Astrocyte of the cerebellum (primary cell): ENCODE results near the gene MON1B.

Experiments
- DNase-seq: peaks from one replicate; pipeline ENCODE4 v3.0.0-alpha.2; 2011; ENCODE audit warnings: low read depth
- H3K4me3 ChIP-seq: 2 replicates; pipeline ENCODE4 v1.5.1; 2011; ENCODE audit warnings: mild to moderate bottlenecking, low read depth, low read length, moderate library complexity
- in situ Hi-C: cut with HindIII; loops from 2 replicates; pipeline ENCODE4 v1.10.0; 2017; ENCODE audit warnings: low sequenced_read_pairs
- TF ChIP-seq, protein P1 (sequence below): IDR thresholded peaks from 2 replicates; pipeline ENCODE4 v1.5.1; 2012; ENCODE audit warnings: low read length, low read depth, moderate library complexity, mild to moderate bottlenecking; ENCODE audit errors: missing control alignments

The MON1B gene

DNA sequence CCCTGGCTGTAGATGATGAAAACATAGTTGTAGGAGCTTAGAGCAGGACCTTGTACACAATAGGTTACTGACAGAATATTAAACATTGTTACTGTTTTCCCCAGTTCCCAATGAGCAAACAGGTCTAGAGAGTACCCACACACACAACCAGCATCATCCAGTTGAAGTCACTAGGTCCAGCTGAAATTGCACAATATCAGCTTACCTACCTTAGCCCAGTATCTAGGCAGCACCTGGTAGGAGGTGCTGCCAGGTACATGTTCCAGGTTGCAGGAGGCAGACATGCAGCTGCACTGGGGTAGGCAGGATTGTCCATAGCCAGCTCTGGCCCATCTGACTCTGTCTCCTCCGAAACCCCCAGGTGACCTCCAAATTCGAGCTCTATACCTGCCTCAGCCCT lies 6.8 kb downstream of the MON1B start:
- H3K4me3 ChIP-seq, result no peak overlapping the region
- DNase-seq, result no peak
- TF ChIP-seq, protein P1, sequence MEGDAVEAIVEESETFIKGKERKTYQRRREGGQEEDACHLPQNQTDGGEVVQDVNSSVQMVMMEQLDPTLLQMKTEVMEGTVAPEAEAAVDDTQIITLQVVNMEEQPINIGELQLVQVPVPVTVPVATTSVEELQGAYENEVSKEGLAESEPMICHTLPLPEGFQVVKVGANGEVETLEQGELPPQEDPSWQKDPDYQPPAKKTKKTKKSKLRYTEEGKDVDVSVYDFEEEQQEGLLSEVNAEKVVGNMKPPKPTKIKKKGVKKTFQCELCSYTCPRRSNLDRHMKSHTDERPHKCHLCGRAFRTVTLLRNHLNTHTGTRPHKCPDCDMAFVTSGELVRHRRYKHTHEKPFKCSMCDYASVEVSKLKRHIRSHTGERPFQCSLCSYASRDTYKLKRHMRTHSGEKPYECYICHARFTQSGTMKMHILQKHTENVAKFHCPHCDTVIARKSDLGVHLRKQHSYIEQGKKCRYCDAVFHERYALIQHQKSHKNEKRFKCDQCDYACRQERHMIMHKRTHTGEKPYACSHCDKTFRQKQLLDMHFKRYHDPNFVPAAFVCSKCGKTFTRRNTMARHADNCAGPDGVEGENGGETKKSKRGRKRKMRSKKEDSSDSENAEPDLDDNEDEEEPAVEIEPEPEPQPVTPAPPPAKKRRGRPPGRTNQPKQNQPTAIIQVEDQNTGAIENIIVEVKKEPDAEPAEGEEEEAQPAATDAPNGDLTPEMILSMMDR, result no peak
- in situ Hi-C loops, result no loop called here

DNA sequence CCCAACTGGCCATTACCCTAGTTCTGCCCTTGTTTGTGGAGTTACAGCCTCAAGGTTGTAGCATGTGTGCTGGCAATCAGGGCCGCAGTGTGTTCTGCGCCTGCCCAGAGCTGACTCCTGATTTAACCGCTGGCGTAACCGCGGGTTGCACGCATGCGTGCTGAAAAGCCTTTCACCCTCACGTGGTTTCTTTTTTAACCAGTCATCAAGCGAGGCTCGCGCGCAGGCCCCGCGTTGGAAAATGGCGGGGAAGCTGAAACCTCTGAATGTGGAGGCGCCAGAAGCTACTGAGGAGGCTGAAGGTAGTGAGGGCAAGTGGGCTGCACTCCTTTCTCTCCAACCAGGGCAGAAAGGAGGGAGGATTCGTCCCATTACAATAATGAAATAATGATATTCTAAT lies 8.2 kb downstream of the MON1B start, which contains the start of gene SYCE1L:
Gene SYCE1L, plus strand, starts transcription at position 198 of the 400 bp plus-strand sequence. Its CDS starts 44 bp downstream, at position 242.
- in situ Hi-C loops, result no loop called here
- no peak for DNase-seq
- TF ChIP-seq, protein P1, result no peak
- no peak within 1 kb of the TSS for H3K4me3 ChIP-seq

DNA sequence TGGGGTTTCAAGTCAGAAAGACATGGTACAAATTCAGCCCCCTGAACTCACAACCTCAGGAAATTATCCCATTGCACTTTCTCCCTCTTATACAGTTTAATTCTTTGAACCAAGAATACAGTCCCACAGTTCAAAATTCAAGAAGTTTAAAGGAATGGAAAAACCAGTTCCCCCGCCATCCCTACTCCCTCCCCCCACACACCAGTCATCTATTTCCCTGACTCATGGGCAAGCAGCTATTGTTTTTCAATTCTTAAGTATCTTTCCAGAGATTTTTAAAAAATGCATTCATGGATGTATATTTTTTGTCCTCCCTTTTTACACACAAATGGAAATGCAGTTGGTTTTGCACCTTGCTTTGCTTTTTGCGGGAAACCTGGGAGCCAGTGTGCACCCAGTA lies 15.5 kb downstream of the MON1B start:
- H3K4me3 ChIP-seq, result no peak overlapping the region
- TF ChIP-seq, protein P1, result no peak
- DNase-seq, result no peak
- in situ Hi-C loops, result no loop called here

DNA sequence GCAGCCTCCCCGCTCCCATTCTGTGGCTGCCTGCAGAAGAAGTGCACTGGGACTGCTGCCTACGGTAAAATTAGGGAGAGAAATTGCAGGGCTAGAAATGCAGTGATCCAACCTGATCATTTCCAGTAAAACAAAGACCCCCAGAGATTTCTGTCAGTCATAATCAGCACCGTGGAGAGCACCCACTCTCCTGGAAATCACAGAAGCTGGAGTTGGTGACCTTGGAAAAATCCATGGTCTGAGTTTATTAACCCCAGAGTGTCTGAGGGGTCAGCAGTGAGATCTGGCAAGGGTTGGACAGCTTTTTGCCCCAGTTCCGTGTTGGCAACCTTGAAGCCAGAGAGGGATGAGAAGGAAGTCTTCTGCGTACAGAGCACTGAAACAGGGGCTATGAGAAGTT lies 16.0 kb downstream of the MON1B start:
- DNase-seq, result no peak
- in situ Hi-C loops, result no loop called here
- TF ChIP-seq, protein P1, result no peak
- no peak overlapping the region for H3K4me3 ChIP-seq

DNA sequence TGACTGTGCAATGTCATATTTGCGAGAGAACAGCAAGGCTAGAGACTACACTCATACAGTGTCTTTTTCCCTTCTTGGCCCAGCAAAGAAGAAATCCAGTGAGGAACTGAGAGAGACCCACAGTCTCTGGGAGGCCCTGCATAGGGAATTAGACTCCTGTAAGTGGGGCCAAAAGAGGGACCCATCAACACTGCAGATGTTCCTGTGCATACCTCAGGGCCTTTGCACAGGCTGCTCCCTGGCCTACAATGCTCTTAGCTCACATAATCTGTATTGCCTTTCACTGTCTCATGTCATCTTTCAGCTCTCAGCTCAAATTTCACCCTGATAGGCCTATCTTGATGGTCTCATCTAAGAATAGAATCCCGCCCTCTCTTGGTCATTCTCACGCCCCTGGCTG lies 17.4 kb downstream of the MON1B start:
- H3K4me3 ChIP-seq, result no peak overlapping the region
- TF ChIP-seq, protein P1, result no peak
- no peak for DNase-seq
- in situ Hi-C loops, result no loop called here

DNA sequence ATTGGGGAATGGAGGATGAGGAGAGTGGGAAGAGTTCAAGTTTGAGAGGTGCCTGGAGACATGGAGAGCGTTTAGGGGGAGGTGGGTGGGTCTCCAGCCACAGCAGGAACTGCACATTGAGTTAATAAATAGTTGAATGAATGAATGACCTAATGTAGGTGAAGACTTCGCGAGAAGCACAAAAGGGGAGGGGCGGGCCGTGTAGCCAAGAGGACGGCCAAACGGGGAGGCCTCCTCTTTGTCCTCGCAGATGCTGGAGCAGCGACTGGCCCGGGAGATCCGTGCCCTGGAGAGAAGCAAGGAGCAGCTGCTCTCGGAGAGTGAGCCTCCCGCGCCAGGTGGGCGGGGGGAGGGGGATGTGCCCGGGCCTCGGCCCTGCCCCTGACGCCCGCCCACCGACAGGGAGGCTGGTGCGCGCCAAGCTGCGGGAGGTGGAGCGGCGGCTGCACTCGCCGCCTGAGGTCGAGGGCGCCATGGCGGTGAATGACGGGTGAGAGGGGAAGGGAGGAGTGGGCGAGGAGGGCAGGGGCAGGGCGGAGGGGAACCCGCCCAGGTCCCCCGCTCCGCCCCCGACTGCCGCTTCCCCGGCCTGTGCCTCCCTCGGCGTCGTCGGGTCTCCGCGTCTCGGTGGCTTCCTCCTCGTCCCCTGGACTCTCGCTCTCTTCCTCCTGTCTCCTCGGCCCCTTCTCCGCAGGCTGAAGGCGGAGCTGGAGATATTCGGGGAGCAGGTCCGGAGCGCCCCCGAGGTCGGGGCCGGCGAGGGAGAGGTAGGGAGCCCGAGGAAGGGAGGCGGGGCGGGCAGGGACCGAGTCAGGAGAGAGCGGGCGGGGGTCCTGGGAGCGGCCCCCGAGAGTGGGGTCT lies 21.1 kb downstream of the MON1B start:
- H3K4me3 ChIP-seq, result peak overlapping the region; percentile 63
- DNase-seq, result no peak
- TF ChIP-seq, protein P1, result no peak
- in situ Hi-C loops, result no loop called here
